NCI-H446 treated with DMSO at 0.1 percent for 48 hours (cell line): ENCODE results near the gene ABCB11.
"Not testable (repeated sequence)": the region's sequence is repeated elsewhere in the genome, so short reads cannot be mapped to it uniquely, and the experiment has no call there.

Experiments
- DNase-seq: peaks from one replicate; lab custom pipeline; 2025; lab: John Stamatoyannopoulos, UW

ABCB11 gene

GRCh38 chr2:169031202-169031601, at the start of gene ABCB11:
ABCB11 (minus strand) TSS chr2:169031324; CDS start chr2:169018125, 13,199 bp downstream.
- no peak for DNase-seq

DNA sequence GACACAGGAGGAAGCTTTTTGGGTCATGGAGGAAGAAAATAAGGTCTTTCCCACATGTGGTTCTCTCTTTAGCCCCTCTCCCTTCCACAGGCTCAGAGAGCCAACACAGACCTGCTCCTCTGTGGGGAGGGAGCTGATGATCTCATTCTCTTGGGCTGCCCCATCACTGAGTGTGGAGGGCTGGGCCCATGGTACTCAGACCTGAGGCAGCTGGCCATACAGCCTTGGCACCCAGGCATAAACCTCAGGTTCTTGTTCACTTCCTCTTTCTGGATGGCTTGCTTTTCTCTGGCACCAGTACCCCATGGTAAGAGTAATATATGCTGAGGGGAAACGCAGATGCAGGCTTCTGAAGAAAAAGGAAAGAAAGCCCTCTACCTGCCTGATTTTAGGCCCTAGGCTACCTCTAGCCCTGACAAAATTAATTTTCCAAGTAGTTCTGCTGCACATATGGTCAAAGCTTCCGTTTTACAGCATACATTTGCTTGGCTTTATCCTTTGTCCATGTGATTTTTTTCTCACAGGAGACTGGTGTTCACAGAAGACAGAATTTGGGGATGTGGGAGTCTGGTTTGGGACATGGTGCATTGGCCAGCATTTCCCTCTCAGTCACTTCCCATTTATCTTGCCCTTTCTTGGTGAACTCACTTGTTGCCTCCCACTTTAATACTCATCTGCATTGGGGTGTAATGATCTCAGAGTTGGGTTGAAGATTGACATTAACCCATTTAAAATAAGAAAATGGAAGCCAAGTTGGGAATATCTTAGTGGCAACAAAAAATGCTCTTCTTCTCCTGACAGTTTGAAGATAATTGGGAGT, 49.3 kb upstream of the ABCB11 start:
- DNase-seq, result no peak

DNA sequence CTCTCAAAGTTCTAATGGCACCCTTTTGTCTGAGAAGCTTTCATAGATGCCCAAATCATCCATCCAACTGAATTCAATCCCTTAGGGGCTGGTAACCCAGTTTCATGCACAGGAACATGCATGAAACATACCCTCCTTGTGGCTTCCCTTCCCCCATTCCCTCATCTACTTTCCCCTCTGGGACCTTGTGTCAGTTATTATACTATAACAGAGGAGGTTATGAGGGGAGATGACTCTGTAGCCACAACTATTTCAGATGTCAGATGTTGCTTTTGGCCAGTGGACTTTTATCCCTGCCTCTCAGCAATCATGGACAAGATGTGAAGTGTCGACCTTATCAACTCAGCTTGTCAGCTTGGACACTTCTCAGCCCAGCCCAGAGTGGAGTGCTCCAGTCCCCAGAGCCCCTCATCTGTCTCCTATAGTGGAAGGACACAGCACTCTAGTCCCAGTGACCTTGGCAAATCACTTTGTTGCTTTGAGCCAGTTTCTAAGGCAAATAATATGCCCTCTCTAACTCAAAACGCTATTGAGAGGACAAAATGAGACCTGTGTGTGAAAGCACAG, 46.6 kb upstream of the ABCB11 start:
- no peak for DNase-seq

DNA sequence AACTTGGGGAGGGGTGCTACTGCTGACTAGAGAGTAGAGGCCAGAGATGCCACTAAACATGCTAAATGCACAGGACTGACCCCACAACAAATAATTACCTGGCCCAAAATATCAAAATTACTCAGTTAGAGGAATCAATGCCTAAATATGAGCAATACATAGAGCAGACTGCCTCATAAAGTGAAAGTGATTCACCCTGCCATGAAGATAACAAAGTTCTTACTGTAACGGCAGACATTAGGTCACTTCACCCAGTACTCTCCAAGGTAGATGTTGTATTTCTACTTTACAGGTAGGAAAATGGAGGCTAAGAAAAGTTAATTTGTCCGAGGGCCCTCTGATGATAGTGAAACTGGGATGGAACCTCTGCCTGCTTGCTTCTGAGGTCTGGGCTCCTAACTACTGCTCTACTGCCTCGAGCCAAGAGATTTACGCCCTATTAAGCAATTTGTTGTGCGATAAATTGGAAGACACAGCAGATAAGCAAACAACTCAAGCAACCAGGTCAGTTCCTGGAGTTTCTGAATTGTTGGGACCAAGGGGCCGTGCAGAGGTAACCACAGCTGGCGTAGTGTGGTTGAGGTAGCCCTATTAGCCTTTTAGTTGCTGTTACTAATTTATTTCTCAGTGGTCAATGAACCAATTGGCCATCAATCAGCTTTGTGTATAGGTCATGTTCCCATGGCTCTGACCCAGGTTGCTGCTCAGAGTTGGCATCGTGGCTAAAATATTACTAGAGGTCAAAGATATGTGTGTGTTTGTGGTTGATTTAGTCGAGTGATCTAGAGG, 43.0 kb upstream of the ABCB11 start:
- no peak for DNase-seq

GRCh38 chr2:169073211-169073962, 42.3 kb upstream of the ABCB11 start:
- no peak for DNase-seq

DNA sequence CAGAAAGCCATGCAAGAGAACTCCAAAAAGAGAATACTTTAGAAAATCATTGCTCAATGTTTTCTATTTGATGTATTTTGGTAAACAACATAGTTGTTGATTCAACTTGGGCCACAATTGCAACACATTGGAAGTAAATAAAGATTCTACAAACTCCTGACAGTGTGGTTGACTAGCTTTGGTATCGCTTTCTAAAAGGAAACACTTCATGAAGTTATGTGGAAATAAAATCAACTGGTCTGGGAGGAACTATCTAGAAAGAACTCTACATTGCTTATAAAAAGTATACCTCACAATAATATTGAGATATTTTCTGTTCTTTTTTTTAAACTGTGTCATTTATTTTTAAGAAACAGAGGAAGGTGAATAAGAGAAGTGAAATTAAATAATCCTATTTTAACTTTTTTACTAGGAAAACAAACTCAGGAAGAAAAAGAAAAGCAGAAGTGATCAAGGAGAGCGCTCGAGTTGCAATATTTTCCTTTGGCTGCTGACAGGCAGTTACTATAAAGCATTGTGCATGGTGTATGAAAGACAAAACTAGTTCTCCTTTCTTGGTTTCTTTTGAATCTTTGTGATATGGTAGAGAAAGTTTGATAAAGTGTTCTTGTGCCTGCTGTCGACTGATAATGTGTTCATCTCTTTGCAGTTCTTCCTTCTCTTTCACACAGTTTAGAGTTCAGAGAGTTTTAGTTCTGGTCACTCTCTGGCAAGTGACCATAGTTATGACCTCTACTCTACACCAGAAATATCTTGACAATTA, 41.2 kb upstream of the ABCB11 start:
- DNase-seq, result no peak

GRCh38 chr2:169071455-169071854, 40.3 kb upstream of the ABCB11 start:
- DNase-seq, result no peak

DNA sequence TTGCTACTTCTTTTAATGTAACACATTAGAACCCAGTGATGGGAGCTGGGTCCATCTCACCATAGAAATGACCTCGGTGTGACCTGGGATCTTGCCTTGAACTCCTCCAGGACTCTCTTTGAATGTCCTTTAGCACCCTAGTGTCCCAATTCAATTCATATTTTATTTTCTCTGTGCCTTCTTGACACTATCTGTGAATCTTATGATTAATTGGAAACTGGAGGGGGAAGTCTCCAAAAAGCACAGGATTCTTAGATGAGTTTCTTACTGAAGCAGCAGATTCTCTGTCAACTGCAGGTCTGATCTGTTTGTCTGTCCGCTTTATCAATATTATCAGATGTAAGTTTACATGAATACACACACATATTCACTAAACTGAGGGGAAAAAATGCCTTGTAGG, 38.7 kb upstream of the ABCB11 start:
- no peak for DNase-seq

GRCh38 chr2:169069341-169069740, 38.2 kb upstream of the ABCB11 start, which contains the start of gene DHRS9:
DHRS9 (plus strand) TSS chr2:169069563; CDS start chr2:169081582, 12,019 bp downstream.
- no peak for DNase-seq

DNA sequence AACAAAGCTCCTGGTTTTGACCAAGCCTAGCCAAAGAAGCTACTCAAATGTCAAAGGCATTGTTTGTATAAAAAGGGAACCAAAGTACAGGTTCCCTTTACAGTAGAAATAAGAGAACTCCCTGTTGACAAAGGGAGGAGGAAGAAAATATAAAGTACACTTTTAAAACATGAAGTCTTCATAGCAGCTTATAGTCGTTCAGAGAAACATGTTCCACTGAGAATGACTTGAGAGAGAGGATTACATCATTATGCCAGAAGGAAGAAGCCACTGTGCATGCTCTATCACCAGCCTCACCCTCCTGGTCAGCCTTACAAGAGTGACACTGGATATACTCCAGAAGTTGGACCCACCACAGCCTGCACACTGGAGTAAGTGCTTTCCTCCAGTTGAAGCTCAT, 35.8 kb upstream of the ABCB11 start:
- no peak for DNase-seq

- DNase-seq, result no peak
Measured at GRCh38 chr2:169065864-169066517, 34.9 kb upstream of the ABCB11 start.

- no peak for DNase-seq
Measured at GRCh38 chr2:169065422-169065821, 34.3 kb upstream of the ABCB11 start.

GRCh38 chr2:169064199-169064598, 33.1 kb upstream of the ABCB11 start:
- DNase-seq, result not testable (repeated sequence)

DNA sequence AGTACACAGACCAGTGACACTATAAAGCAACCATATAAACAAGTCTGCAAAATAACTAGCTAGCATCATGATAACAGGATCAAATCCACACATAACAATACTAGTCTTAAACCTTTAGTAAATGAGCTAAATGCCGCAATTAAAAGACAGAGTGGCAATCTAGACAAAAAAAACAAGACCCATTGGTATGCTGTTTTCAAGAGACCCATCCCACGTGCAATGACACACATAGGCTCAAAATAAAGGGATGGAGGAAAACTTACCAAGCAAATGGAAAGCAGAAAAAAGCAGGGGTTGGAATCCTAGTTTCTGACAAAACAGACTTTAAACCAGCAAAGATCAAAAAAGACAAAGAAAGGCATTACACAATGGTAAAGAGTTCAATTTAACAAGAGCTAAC, 23.5 kb upstream of the ABCB11 start:
- not testable (repeated sequence) for DNase-seq

DNA sequence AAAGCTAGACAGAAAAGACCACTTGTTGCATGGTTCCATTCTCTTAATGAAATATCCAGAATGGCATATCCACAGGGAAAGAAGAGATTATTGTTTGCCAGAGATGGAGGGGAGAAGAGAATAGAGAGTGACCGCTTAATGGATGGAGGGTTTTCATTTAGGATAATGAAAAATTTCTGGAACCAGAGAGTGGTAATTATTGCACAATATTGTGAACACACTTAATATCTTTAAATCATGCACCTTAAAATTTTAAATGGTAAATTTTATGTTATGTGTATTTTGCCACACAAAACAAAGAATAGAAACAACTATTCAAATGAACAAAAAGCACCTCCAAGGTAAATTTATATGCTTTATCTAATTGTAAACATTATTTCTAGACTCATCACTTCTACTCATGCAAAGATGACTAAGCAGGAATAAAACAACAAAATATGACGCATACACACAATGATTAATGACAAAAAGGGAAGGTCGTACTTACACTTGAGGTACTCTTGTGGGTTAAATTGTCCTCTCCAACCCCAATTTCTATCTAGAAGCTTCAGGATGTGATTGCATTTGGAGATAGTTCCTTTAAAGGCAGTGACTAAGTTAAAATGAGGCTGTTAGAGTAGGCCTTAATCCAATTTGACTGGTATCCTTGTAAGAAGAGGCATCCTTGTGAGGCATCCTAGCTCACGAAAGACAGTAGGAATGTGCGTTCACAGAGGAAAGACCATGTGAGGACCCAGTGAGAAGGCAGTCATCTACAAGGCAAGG, 19.5 kb upstream of the ABCB11 start:
- no peak for DNase-seq

GRCh38 chr2:169049142-169049541, 18.0 kb upstream of the ABCB11 start:
- DNase-seq, result no peak

DNA sequence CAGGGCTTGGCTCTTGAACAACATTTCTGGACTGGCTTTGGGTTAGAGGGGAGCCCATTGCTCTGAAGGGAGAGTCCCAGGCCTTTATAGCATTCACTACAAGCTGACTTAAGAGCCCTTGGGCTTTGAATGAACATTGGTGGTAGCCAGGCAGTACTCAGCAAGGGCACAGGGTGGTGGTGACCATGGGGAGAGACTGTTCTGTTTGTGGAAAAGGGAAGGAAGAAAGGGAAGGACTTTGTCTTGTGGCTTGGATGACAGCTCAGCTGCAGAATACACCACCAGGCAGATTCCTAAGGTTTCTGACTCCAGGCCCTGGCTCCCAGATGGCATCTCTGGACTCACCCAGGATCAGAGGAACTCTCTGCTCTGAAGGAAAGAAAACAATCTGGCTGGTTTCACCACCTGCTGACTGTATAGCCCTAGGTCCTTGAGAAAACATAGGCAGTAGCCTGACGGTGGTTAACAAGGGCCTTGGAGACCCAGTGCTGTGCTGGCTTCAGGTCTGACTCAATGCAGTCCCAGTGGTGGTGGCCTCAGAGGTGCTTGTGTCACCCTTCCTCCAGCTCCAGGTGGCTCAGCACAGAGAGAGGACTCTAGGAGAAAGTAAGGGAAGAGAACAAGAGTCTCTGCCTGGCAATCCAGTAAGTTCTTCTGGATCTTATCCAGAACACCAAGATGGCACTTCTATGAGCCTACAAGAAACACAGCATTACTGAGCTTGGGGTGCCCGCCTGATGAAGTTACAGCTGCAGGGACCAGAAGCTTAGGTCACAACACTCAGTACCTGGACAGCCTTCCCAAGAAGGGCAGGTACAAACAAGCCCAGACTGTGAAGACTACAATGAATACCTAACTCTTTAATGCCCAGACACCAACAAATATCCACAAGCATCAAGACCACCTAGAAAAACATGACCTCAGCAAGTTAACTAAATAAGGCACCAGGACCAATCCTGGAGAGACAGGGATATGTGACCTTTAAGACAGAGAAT, 16.4 kb upstream of the ABCB11 start:
- no peak for DNase-seq

GRCh38 chr2:169046440-169047151, 15.5 kb upstream of the ABCB11 start:
- DNase-seq, result no peak
